DND-41 (cell line): ENCODE results near the gene DPM1.

Experiments used
- ATAC-seq: fragments of 200-7000 bp; cut with Tn5 transposase; 3 replicates; pipeline ENCODE4 v1.9.1; 2021; ENCODE audit warnings: low read depth; ENCODE audit not compliant: insufficient read depth
- DNase-seq: peaks from one replicate; pipeline ENCODE4 v3.0.0-alpha.2; 2020
- H2AFZ ChIP-seq: 2 replicates; pipeline ENCODE4 v1.6.0; 2012; ENCODE audit warnings: low read depth, low read length
- H3K27ac ChIP-seq: 2 replicates; pipeline ENCODE4 v1.5.1; 2012; ENCODE audit warnings: low read length, inconsistent platforms
- H3K27me3 ChIP-seq: fragments of 200-600 bp; sonication (generic); 2 replicates; pipeline ENCODE4 v1.6.0; 2012; ENCODE audit warnings: low read length, mild to moderate bottlenecking, inconsistent platforms; ENCODE audit not compliant: insufficient read depth, poor library complexity
- H3K36me3 ChIP-seq: 2 replicates; pipeline ENCODE4 v1.5.1; 2012; ENCODE audit warnings: low read length, inconsistent platforms; ENCODE audit not compliant: insufficient read depth
- H3K4me1 ChIP-seq: 2 replicates; pipeline ENCODE4 v1.5.1; 2012; ENCODE audit warnings: mild to moderate bottlenecking, low read length; ENCODE audit not compliant: insufficient read depth
- H3K4me2 ChIP-seq: 2 replicates; pipeline ENCODE4 v1.6.0; 2012; ENCODE audit warnings: mild to moderate bottlenecking, moderate library complexity, low read length, inconsistent platforms; ENCODE audit not compliant: insufficient read depth
- H3K4me3 ChIP-seq, 2 experiments: fragments of 200-600 bp in 1 of 2; shearing (Covaris generic) in 1 of 2; 2 replicates each; pipeline ENCODE4 v1.5.1; 2012 to 2016; ENCODE audit warnings: inconsistent platforms in 2 of 2, low read length in 2 of 2, mild to moderate bottlenecking in 2 of 2, low read depth in 1 of 2, moderate library complexity in 1 of 2
- H3K79me2 ChIP-seq: 2 replicates; pipeline ENCODE4 v1.6.0; 2012; ENCODE audit warnings: low read length, inconsistent platforms; ENCODE audit not compliant: insufficient read depth
- H3K9ac ChIP-seq: 2 replicates; pipeline ENCODE4 v1.6.0; 2012; ENCODE audit warnings: low read depth, mild to moderate bottlenecking, inconsistent platforms, low read length, moderate library complexity
- H3K9me3 ChIP-seq: 2 replicates; pipeline ENCODE4 v1.5.1; 2012; ENCODE audit warnings: low read length, moderate library complexity, mild to moderate bottlenecking, inconsistent platforms; ENCODE audit not compliant: insufficient read depth, severe bottlenecking
- H4K20me1 ChIP-seq: 2 replicates; pipeline ENCODE4 v1.6.0; 2012; ENCODE audit warnings: low read length; ENCODE audit not compliant: insufficient read depth
- CTCF ChIP-seq: IDR thresholded peaks from 2 replicates; pipeline ENCODE4 v1.5.1; 2012; ENCODE audit warnings: borderline replicate concordance, low read length, moderate library complexity, mild to moderate bottlenecking; ENCODE audit not compliant: poor library complexity, severe bottlenecking; ENCODE audit errors: extremely low read depth
- EZH2 ChIP-seq: IDR thresholded peaks from 3 replicates; pipeline ENCODE4 v1.6.1; 2012; ENCODE audit warnings: borderline replicate concordance, low read depth, mild to moderate bottlenecking, moderate library complexity, low read length, inconsistent platforms; ENCODE audit not compliant: severe bottlenecking

The DPM1 gene

GRCh38 chr20:51004305-51004727 is 46.0 kb upstream of the DPM1 start:
- peaks cover 5% of the 10 kb centered on the region; the same call in 1 of the 2 replicates for H4K20me1 ChIP-seq
- DNase-seq (no peak), ATAC-seq (no peak)
- no peak overlapping the region for H3K9ac ChIP-seq
- H3K27ac ChIP-seq, result no peak overlapping the region
- H3K36me3 ChIP-seq, result no peaks in the 10 kb centered on the region
- TF ChIP-seq CTCF (no peak), EZH2 (no peak)
- H3K4me3 ChIP-seq, result no peak overlapping the region
- H2AFZ ChIP-seq, result no peak overlapping the region
- H3K27me3 ChIP-seq, result peaks cover 40% of the 10 kb centered on the region
- no peak overlapping the region for H3K4me2 ChIP-seq
- H3K79me2 ChIP-seq, result no peaks in the 10 kb centered on the region
- no peaks in the 10 kb centered on the region for H3K4me1 ChIP-seq
- no peaks in the 10 kb centered on the region for H3K9me3 ChIP-seq

DNA sequence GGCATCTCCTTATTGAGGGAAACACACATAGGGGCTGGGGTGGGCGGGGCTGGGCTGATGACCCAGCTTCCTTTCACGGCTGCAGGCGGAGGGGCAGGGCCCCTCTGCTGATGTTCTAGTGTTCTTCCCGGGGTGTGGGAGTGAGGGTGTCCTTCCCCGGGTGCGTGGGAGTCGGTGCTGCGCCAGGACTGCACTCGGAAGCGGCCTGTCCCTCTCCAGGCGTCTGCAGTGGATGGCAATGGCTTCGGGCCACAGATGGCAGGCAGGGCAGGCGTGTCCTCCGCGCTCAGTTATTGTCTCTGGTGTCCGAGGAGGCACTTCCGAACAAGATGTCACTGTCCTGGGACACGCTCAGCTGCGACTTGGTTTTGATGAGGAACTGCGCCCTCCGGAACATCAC is 45.4 kb upstream of the DPM1 start:
- Histone ChIP-seq H3K27me3 (peaks cover 46% of the 10 kb centered on the region), H3K9ac (no peak overlapping the region), H3K79me2 (no peaks in the 10 kb centered on the region), H3K4me1 (no peaks in the 10 kb centered on the region), H3K4me2 (no peak overlapping the region), H3K4me3 (no peak overlapping the region), H3K27ac (no peak overlapping the region), H3K9me3 (no peaks in the 10 kb centered on the region), H4K20me1 (peaks cover 6% of the 10 kb centered on the region; the same call in 1 of the 2 replicates), H3K36me3 (no peaks in the 10 kb centered on the region), H2AFZ (no peak overlapping the region)
- DNase-seq, result no peak
- TF ChIP-seq CTCF (no peak), EZH2 (no peak)
- no peak for ATAC-seq

DNA sequence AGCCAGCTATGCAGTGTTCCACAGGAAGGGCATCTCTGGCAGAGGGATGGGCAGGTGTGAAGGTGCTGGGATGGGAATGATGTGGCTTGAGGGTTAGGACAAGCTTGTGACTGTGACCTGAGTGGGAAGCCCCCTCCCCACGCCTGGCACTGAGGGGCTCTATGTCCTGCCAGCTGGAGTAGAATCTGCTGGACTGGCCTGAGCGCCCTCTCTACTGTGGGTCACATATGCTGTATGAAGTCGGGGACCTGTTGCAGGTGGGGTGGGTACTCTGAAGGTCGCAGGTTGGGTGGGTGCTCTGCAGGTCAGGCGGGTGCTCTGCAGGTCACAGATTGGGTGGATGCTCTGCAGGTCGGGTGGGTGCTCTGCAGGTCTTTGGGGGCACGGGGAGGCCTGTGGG is 44.3 kb upstream of the DPM1 start:
- TF ChIP-seq CTCF (no peak), EZH2 (no peak)
- Histone ChIP-seq H3K79me2 (no peaks in the 10 kb centered on the region), H3K27me3 (peaks cover 48% of the 10 kb centered on the region), H3K9me3 (no peaks in the 10 kb centered on the region), H4K20me1 (peaks cover 6% of the 10 kb centered on the region; the same call in 1 of the 2 replicates), H3K36me3 (no peaks in the 10 kb centered on the region), H3K27ac (no peak overlapping the region), H3K4me2 (no peak overlapping the region), H3K4me1 (no peaks in the 10 kb centered on the region), H3K4me3 (no peak overlapping the region), H3K9ac (no peak overlapping the region), H2AFZ (no peak overlapping the region)
- ATAC-seq, result no peak
- no peak for DNase-seq
